ENCODE data around the gene CPLX4.

Gene CPLX4

DNA sequence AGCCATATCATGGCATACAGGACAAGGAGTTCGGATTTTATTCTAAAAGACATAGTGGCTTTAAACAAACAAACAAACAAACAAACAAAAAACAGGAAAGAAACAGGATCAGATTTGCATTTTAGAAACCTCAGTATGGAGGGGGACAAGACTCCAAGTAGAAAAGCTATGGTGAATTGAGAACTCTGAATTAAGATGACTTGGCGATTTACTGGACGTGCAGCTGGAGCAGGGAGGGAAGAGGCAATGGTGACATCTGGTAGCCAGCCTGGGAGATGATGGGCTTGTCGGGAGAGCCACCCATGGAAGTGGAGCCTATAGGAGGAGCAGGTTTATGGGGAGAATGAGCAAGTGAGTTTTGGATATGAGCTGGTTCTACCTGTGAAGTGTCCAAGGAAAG lies 13.2 kb downstream of the CPLX4 start:
- no peak for DNase-seq

DNA sequence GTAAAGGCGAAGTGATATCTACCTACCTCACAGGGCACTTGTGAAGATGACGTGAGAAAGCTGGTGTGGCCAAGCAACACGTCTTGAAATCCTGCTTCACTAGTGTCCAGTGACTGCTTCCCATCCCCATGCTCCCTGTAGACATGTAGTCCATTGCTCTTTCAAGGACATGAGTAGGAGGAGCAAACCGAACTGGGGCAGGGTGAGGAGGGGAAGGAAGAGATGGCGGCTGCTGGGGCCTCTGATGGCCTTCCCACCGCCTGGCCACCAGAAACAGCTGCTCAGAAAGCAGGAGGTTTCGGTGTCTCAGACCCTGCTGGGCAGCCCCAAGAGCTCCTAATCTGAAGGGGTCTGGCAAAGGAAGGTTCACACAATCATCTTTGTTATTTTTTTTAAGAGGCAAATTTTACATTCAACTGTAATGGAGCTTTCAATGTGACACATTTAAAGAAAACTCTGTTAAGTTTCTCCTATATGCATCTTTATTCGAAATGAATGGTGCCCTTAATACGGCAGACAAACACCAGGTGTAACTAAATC lies 14.7 kb downstream of the CPLX4 start:
- no peak for DNase-seq

DNA sequence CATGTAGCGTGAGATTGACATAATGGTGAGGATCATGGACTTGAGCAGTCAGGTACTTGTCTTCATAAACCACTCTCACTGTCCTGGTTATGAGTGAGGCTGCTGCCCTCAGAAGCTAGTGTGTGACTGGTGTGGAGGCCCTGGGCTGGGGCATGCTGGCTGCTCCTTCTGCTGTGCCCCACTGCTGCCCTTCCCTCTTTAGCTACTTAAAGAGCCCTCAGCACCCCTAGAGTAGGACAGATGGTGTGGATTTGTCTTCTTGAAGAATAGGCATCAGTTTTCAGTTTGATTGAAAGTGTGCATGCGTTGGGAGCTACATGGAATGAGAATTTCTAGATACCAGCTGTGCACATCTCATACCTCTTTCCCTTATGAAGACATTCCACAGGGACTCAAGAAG lies 15.4 kb downstream of the CPLX4 start:
- no peak for DNase-seq

DNA sequence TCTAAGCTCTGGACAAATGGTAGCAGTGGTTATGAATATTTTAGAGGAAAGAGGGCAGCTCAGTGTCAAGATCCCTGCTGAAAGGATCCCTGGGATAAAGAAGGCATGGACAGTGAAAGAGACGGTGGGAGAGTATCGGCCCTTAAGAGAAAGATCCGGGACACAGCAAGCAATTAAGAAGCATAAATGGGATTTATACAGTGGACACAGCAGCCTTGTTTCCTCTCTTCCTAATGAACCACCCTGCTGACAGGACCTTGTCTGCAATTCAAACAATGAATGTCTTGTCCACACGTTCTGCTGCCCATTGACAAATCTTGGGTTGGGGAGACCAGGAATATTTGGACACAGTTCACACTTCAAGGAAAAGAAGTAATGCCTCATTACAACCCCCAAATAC lies 16.5 kb downstream of the CPLX4 start:
- DNase-seq: no peak

DNA sequence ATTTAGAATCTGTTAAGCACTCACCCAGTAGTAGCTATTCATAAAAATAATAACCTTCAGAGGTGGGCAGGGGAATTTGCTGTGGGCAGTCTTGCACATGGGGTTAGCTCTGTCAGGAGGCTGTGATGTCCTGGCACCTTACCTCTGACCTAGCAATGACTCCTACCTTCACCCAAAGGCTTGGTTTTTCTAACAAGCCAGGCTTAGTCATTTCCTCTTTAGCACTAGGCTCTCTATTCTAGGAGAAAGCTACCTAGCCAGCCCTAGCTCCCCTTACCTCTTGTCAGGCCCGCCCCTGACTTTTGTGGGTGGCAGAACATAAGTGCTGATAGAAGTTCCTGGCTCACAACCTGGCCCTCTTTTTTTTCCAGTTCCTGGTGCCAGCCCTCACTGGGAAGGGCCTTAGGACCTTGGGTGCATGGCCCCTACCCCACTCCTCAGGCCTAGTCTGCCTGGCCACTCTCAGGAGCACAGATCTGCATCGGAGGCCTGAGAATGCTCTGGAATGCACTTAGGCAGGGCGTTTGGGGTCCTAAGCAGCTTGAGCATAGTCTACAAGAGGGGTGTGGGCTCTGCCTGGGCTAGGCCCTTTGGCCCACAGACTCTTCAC lies 17.7 kb downstream of the CPLX4 start:
- no peak for DNase-seq

DNA sequence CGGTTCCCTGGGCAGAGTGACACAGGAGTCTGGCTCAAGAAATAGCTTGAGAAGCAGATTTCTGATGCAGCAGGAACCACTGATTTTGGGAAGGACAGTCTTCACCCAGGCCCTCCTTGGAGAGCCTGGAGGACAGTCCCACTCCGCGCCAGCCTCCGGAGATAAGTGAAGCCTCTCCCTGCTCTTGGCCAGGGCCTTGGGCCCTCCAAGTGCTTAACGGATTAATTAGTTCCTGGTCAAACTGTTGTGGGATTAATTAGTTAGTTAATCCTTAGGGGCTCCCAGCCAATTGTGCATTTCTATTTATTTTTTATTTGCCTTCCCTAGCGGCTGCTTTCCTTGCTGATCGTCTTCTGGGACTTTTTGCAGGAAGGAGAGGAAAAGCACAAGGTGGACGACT lies 19.6 kb downstream of the CPLX4 start:
- DNase-seq: no peak

DNA sequence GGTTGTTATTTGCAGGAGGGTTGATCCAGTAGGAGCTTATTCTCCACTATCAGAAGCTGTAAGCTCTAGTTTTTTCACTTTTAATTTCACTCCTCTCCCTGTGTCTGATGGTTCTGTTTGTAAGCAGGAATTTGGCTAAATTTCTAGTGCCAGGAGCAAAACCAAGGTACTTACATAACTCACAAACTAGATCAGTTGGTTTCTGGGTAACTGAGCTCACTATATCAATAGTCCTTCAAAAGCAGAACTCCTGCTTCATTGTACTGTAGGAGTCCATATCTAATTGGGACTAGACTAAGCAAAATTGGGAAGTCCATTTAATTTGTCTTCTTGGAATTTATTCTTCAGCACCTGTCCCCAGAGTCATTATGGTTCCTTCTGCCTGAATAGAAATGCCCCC lies 25.1 kb downstream of the CPLX4 start:
- DNase-seq: no peak

DNA sequence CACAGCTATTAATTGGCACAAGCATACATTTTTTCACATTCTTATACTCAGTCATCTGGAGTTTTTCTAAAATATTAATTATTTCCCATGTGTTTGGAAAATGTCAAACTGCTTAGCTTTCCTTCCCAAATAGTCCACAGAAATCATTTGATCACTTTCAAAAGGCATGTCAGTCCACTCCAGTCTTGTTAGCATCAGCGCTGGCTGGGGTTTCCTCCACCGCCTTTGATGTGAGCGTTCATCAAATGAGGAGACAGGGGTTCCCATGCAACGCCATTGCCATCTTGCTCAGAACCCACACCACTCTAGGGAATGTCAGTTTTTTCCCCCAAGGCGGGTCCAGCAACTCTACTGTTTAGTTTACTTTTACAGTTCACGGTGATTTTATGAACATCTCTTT lies 32.1 kb downstream of the CPLX4 start:
- DNase-seq: no peak

DNA sequence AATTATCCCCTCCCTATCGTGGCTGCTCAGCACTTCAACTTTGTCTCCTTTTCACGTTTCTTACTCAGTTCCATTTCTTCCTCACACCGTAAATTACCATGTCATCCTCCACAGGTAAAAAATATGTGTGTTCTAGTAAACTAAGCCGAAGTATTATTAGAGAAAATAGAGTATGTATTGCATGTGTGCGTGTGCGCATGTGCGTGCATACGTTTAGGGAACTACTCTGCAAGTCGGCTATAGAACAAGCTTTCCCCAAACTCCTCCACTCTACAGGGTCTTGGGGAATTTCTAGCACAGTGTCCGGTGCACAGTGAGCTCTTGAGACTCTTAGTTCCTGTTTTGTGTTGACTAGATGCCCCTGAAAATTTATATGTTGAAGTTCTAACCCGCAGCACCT lies 36.1 kb downstream of the CPLX4 start:
- DNase-seq: no peak

DNA sequence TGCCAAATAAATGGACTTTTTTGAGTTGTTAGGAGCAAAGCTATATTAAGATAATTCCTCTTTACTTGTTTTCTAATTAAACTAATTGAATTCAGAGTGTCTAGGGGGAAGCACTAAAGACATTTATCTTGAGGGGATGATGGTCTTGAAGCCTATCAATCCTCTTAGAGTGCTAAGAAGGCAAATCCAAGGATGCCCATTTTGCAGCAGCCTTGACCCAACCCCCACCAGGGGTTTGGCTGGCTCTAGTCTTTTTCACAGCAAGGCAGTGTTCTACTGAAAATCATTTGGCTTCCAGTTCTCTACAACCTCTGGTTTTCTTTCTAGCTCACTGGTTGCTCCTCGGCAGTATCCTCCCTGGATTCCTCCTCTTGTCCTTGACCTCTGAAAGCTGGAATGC lies 38.7 kb downstream of the CPLX4 start:
- DNase-seq: no peak

DNA sequence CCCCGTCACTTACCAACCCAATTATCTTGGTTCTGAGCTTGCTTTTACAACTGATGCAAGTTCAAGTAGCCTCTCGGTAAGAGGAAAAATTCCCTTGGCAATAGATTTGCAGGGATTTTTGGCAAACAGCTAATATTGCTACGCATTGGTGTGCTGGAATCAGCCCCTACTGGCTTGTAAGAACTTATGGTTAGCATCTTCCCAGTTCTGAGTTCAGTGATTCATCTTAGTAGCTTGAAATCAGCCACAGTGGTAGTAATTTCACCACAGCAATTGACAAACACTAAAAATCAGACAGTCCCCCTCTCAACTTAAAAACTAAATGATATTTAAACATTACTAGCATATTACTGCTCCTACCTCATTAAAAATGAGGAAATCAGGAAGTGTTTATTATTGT lies 39.3 kb downstream of the CPLX4 start:
- no peak for DNase-seq

DNA sequence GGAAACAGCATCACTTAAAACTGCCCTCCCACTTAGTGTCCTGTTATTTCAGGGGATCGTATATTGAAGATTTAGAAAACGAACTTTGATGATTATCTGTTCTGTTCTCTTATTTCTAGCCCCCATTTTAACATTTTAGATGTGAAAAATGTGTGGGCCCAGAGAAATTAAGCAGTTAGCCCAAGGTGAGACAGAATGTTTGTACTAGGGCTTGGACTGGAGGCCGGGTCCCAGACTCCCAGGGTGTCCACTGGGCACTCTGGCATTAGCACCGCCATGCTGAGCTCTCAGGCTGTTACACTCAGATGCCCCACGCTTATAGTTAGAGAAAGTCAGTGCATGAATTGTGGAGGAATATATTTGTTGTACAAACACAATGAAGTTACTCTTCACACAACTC lies 39.7 kb downstream of the CPLX4 start:
- DNase-seq: no peak

DNA sequence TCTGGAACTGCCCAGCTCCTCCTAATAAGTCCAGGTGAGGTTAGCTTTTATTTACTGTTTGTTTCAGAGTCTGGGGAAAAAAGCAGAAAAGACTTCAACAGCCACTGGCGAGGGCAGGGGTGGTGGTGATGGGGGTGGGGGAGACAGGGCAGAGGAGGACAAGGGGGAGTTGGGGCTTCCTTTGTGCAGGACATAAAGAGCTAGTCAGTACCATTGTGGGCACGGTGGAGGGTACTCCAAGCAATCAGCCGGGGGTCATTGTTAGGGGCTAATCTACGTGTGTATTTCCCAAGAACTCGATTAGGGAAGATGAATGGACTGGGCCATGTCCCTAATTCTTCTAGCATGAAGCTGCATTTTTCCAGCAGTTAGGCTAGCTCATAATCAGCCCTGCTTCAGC lies 42.4 kb downstream of the CPLX4 start:
- no peak for DNase-seq

DNA sequence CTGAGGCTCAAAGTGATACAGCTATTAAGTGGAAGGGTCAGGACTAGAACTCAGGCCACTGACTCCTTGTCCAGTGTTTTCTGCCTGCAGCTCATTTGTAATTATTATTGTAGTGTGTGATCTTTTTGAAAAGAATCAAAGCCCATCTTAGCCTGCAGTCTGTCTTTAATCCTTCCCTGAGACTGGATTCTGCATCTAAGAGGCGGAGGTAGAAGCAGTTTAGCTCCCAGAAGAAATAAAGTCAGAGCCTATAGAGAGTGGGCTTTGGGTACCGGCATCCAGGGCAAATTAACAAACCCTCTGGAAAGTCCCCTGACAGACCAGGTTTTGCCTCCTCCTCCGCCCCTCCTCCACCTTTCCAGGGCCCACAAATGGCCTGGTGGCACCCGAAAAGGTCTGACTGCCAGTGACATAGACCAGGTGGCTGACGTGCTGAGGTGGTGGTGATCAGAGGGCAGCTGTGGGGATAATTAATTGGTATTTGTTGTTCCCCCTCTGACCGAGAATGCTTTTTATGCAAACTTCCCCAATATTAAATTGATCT lies 43.0 kb downstream of the CPLX4 start:
- no peak for DNase-seq

DNA sequence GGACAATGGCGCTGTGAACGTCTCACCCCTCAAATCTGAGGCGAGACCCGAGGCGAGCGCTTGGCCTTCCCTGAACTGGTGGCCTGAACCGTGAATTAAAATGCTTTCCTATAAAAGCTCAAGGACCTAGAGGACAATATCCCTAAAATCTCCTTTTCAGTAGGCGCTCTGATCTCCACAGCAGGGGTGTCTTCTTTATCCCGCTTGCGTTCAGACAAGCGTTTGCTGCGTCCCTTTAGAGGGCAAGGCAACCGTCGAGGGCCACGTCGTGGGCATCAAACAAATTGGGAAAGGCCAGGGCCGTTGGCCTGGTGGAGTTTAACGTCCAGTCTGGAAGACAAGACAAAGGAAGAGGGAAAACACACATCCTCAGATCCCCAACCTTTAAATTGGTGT lies 43.9 kb downstream of the CPLX4 start:
- DNase-seq: no peak

DNA sequence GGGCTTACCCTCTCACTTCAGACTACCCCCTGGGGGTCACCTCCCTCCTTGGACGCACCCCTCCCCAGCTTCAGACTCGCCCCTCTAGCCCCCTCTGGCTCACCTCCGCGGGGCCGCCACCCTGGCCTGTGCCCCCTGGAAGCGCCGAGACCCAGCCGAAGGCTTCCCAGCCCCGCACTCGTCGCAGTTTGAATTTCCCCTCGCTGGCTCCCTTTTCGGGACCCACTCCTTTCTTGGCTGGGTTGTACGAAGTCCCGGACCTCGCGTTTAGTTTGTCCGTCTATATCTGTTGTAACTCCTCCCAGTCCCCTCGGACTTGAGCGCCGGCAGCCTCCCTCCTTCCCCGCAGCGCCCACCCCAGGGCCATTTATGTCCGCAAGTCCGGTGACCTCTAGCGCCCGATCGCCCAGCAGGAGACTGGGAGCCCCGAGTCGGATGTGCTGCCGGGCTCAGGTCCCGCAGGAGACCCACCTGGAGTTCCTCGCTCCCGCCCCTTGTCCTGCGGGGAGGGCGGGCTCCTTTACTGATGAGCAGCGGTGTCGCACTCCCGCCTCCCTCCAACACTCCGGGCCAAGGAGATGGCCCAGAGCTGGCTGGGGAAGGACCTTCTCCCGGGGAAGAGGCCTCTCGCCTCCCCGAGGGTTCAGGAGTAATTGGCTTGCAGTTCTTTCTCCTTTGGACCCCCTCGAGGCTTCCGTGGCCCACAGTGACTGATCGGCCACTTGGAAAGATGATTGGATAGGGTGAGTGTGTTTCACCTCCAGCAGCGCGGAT lies 44.5 kb downstream of the CPLX4 start:
- no peak for DNase-seq

DNA sequence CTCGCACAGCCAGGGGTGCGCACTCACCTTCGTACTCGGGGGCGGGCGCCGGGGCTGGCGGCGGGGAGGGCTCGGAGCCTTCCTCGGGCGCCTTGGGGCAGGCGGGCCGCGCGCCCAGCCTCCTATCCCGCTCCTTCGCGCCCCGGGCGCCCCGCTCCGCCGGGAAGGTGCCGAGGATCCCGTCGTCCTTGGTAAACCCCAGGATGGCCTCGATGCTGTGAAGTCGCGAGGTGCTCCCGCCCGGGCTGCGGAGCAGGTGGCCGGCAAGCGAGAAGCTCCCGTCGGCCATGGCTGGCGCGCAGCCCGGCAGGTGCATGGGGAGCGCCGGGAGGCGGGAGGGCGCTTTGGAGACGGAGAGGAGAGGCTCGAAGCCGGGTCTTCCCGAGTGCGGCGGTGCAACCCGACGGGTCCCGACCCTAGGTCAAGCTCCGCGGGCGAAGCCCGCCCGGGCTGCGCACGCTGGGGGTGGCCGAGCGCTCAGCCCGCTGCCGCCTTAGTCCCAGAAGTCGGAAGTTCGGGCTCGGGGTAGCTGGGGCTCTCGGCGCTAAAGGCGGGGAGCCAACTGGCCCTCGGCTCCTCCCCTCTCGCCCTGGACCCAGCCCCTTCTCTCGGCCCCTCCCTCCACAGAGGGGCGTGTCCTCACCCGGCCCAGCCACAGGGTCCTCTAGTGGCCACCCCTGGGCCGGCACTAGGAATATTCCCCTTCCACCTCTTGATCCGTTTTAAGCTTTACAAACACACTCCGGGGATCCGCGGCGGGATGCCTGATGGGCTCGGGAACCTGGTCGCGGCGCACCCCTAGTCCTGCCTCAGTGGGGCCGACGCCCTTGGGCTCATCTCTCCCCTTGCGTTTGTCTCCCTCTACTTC lies 45.3 kb downstream of the CPLX4 start, which contains the start of gene RAX:
Gene RAX (minus strand): TSS at position 564 of the 868 bp plus-strand sequence. CDS start 248 bp downstream, at position 316.
- peak in 1 of 2 donors; percentile 35 for DNase-seq

DNA sequence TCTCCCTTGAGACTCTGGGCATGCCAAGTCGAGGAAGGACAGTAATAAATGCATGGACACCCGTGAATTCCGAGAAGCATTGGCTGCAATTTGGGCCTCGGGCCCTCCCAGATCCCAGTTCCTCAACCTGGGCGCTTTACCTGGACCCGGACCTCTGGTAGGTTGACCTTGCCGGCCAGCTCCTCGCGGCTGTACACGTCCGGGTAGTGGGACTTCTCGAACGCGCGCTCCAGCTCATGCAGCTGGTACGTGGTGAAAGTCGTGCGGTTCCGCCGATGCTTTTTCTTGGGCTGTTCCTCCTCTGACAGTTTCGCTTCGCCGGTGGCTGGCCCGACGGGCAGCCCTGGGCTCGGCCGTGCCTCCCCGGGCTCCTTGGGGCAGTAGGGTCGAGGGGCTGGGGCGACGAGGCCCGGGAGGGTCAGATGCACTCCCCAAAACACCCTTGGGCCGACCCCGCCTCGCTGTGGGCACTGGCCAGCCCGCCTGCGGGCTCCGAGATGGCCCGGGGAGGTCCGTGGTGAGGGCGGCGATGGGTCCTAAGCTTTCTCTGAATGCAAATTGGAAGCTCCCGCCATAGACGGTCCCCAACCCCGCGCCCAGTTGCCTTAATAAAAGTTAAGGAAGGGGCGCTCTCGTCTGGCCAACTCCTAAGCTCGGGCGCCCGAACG lies 46.1 kb downstream of the CPLX4 start:
- peak in 1 of 2 donors; percentile 12 for DNase-seq

DNA sequence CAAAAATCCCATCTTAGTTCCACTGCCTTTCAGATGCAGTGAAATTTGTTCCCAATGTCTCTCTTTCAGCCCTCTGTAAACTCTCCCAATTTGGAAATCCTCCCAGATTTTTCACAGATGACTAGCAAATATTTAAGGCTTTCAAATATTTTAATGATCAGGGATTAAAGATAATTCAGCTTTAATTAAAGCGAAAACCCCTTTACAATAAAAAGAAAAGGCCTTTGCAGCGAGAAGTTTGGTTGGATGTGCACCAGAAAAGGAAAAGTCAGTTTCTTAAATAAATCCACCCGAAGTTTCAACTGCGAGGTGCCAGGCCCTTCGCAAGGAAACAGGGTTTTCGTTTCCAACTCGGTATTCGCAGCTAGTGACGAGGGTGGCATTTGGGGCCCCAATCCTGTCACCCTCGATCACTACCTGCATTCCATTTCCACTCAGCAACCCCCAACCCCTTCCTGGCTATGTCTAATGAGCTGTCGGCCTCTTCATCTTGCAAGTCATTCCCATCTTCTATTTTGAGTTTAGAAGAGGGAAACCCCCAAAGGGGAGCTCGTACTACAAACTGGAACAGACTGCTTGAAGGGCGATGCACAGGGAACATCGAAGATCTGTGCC lies 46.7 kb downstream of the CPLX4 start:
- DNase-seq: no peak

DNA sequence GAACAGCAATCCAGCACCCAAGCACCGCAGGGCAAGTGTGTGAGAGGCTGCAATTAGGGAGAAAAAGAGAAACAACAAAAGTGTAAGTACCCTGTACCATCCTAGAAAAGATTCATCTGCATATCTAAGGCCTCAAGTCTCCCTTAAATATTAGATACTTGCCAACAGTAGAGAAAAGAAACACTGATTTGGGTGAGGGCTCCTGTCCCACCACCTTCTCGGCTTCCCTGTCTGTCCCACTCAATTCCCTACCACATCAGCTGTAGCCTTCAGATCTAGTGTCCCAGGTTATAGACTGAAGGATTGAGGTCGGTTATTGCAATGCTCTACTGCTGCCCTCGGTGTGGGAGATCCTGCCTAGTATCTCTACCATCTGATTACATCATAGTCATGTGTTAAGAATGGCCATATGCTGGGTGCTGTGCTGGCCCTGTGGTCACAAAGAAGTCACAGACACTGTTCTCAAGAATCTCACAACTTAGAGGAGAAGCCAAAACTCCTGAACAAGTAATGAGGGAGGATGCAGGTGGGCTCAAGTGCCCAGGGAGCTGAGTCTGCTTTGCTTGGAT lies 47.7 kb downstream of the CPLX4 start:
- no peak for DNase-seq

DNA sequence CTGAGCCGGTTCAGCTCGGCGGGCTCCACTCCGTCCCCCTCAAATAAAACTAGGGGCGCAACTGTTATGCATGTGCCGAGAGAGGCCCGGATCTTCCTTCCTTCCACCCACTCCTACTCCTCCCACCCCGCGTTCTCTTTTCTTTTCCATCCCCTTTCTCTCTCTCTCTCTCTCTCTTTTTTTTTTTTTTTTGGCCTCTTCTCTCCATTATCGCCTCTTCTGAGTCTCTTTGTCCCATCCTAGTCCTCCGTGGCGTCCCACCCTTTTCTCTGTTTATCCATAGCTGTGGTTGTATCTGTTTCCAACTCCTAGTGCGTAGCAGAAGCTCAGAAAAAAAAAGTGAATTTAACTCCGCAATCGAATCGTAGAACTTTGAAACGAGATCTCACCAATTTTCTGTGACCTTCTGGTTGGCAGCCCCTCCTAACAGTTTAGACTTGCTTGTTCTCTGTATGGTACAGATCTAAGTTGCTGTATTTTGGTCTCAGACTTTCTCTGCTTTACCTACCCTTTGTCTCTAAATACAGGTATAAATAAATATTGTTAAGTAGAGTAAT lies 48.8 kb downstream of the CPLX4 start:
- no peak for DNase-seq
